ENCODE results near the gene PTPRD. TPM values are rescaled to one million over a fixed set of nuclear protein-coding genes. Genes with fewer than 3 reads are reported as not detected.

The PTPRD gene
- total RNA-seq, 1 donor from 2014 or later: 336 TPM

DNA sequence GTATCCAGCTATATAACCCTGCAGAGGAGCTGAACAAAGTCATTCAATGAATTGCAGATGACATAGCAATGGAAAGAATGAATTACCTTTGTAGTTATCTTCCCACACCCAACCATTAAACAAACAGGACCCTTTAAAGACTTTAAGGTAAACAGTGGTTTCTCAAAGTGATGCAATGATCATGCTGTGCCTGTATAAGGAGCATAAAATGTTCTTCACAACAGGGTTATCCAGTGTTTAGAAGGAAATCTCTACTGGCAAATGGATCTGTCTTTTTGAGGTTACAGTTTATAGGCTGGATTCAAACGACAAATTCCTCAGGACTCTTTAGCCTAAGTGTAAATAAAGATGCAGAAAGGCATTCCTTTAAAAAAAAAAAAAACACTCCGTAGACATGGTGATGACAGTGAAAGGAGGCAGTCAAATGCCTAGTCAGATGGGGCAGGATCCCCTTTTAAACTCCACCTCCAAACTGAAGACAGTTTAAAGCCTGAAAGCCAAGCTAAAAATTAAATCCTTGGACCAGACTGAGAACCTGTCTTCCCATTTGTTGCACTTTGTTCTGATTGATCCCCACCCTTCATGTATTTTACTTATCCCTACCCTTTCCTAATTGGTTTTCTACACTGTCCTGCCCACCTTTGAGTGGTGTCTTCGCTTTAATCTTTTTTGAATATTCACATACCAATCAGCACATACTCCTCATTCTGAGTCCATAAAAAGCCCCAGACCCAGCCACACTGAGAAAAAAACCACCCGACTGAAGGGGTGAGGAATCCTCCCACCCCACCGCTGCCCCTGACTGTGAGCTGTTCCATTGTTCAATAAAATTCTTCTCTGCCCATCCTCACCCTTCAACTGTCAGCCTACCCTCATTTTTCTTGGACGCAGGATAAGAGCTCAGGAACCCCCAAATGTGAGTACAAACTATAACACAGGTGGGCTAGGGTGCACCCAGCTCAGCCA is 2052.0 kb downstream of the PTPRD start:
- no peak for DNase-seq

DNA sequence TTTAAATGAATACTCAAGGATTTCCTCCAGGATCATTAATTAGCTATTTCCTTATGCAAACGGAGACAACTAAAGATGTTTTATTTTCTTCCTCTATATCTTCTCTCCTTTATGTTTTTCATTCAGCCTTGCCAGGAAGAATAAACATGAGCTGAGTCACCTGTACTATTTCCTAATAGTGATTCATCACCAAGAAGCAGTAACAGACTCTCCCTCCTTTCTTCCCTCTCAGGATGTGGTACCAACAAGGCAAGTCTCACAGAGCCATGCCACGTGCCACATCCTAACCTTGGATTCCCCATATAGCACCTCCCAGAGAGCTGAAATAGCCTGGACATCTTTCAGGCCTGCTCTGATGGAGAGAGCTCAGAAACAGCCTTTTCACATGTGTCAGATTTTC is 2054.6 kb downstream of the PTPRD start:
- DNase-seq: no peak

DNA sequence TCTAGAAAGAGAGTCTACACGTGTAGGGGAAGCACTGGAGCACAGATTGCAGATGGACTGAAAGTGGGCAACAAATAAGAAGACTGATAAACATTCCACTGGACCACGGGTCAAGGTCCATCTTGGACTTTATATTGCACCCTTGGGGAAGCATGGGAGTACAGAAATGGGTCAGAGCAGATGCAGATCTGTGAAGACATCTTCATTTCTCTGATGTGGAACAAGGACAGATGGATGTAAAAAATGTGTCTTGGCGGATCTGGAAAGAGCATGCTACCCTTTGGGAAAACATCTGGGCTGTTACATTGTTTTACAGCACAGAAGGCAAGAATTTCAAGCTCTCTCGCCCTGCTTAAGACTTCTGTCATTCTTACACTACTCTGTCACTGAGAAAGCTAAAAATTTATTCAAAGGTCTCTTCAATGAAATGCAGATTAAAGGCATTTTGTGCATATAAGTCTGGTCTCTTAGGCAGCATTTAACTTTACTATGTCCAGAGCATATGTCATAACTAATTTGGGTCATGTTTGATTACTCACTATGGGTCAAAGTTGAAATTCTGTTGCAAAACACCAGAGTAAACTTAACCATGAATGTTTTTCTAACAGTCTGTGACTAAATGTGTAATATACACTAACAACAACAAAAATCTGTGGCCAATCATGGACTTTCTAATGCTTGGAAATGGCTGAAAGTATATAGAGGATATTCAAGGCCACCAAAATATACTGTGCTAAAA is 2056.9 kb downstream of the PTPRD start:
- no peak for DNase-seq

DNA sequence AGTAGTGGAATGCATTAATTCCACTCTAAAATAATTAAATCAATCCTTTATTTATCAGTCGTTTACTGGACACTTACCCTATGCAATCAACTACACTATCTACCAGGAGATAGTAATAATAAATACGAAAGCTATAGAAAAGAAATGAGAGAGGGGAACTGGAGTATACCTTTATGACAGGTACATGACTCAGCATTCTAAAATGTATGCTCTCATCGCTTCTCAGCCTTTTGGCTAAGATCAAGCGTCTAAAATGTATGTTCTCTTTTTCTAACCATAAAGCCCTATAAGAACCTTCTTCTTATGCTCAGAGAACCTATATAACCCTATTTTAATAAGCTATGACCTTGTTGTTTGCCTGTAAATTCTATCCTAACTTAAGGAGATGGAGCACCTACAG is 2059.4 kb downstream of the PTPRD start:
- DNase-seq: no peak

DNA sequence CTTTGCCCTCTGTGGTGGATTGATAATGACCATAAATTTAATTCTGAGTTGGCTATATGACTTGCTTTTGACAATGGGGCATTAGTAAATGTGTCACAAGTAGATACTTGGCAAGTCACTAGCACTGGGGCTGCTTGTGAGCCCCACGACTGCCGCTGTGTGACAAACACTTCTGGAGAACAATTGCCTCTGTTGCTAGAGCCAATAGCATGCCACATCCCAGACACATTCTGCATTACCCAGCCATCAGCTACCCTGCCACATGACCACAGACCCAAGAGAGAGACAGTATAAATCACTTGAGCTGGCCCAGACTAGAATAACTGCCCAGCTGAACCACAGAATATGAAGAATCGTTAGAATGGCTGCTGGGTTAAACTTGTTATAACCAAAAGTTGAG is 2060.1 kb downstream of the PTPRD start:
- DNase-seq: peak; percentile 17

DNA sequence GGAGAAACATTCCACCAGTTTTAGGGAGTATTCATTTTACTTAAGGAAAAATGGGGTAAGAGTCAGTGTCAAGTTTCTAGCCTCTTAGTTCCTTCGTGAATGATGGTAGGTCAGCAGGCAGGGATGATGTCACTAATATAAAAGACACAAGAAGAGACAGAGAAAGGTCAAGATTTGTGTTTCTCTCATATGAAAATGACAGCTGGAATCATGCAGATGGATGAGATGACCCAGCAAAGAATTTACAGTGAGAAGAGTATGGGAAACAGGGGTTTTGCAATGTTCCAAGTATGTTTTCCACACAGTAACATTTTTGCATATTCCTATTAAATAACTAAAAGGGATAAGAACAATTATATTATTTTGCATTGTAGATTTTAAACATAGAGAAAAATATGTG is 2063.6 kb downstream of the PTPRD start:
- DNase-seq: no peak

DNA sequence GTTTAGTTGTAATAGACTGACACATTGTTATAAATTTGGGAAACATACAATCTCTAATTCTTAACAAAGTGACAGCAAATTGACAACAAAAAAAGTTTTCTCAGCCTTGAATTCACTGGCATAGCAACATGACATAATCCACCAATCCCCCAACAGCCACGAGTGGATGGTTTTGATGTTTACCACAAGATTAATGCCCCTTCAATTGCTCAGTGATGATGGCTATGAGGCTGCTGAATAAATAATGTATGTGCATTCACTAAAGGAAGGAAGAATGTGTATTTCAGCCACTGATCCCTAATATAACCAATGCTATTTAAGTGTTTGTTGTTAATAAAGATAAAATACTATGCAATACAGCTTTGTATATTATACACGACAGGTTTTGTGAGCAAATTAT is 2069.6 kb downstream of the PTPRD start:
- no peak for DNase-seq

DNA sequence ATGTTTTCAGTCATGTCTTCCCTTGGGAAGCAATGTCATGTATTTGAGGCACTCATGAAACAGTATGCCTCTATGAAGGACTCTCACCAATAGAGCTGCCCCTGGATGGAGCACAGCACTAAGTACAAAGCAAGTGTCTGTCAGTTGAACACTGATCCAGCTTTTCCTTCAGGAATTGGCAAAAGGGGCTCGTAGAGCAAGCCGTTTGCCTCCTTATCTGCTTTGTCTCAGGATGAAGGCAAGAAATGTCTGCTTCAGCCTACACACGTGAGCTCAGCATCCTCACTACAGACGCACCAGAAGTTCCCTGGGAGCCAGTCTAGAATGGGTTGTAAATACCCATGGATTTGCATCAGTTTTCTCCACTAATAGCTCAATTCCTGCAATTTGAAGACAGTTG is 2070.3 kb downstream of the PTPRD start:
- no peak for DNase-seq

DNA sequence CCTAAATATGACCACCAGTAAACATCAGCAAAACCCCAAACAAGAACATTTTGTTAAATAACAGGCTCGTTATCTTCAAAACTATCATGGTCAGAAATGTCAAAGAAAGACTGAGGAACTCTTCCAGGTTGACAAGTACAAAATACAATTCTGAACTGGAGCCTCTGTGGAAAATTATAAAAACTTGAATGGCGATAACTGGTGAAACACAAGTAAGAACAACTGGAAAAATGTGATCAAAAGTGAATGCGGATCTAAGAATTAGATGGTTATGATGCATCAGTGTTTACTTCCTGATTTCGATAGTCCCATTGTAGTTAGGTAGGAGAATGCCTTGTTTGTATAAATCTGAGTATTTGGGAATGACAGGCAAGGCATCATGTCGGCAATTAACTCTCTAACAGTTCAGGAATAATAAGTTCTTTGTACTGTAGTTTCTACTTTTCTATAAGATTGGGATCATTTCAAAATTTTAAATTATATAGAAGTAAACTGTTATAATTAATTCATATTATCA is 2073.1 kb downstream of the PTPRD start:
- no peak for DNase-seq

DNA sequence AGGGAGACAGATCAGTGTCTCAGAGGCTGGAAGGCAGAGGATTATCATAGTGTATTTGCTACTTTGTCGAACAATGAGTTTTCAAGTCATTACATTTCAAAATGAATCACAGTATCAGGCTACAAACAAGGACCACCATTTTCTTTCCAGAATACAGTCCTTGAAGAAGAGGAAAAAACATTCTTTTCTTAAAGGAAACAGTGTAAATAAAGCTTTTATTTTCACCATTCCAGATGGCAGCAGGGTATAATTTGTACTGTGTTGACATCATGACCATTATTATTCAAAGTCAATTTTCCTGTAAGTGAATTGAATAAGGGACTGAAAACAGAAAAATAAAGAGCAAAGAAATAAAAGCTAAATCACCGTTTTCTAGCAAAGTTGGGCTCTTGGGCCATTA is 2076.0 kb downstream of the PTPRD start:
- DNase-seq: no peak

DNA sequence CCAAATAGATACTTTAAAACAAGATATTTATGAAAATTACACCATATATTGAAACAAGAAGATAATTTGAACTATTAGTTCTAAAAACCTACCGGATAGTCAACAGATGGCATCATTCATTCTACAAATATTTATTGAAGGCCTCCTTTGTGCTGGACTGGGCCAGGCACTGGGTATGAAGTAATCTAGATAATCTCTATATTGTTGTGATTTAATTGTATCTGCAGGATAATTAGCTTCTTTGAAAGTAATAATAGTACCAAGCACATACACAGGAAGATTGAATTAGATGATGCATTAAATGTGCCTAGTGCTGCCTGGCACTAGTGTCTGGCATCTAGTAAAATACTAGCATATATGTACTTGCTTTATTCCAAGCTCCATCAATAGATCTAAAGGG is 2078.0 kb downstream of the PTPRD start:
- no peak for DNase-seq

DNA sequence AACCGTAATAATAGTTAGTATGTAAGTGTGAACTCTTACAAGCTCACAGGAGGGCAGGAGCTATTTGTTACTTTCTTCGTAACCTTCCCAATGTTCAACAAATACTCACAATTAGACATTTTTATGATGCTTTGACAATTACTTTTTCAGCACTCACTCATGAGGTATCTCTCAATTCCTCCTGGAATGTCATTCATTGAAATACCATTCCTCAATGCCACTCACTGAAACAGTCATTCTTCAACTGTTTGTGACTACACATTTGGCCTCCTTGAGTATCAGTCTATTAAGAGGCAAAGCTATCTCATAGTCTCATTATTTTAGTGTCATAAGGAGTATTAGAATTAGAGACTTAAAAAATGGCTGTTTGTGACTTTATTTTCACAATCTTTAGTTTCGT is 2079.1 kb downstream of the PTPRD start:
- no peak for DNase-seq

DNA sequence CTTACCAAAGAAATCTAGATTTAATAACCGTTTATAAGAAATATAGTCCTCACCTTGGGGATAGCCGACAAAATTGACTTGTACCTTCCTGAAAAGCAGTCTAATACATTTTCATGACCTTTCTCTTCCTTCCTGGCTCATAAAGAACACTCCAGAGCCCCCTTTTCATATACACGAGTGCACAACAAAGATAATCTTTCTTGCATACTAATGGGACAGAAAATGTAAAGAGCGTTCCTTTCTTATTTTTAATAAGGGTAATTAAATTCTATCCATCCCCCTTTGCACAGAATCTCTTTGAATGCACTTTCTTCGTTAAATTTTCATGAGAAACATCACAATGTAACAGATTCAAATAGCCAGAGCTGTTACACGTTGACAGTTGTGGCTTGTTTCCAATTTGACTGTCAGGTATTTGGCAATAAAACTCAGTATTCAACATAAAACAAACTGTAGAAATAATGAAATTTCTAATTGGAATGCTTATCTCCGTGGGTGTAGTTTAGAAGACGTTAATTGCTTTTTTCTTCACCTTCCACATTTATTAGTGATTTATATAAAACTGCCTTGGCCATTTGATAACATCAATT is 2080.9 kb downstream of the PTPRD start:
- DNase-seq: no peak

DNA sequence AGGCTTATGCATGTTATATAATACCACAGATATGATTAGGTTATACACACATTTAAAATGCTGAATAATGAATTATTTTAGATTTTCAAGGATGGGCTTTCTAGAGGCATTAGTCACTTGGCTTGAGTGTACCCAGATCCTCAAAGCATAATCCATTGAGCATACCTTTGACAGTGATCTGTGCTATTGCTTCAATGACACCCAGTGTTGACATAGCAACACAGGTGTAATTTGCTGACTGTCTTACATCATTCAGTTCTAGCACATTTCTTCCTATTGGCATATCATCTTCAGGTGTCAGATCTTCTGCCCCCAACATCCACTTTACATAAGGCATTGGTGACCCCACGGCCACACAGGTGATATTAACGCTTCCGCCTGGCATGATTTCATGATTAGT is 2091.7 kb downstream of the PTPRD start:
- no peak for DNase-seq

DNA sequence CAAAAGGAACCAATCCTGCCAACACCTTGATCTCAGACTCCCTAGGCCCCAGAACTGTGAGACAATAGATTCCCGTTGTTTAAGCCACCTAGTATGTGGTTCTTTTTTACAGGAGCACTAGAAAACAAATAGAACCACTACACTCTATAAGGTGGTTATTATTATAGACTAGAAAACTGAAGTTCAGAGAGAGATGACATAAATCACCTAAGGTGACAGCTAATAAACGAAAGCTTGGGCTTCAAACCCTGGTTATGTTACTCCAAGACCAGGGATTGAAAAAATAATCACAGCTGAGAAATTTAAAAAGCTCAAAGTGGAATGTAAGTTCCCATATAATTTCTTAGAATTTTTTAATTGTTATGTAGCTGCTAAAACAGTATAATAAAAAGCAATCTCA is 2097.1 kb downstream of the PTPRD start:
- DNase-seq: no peak

DNA sequence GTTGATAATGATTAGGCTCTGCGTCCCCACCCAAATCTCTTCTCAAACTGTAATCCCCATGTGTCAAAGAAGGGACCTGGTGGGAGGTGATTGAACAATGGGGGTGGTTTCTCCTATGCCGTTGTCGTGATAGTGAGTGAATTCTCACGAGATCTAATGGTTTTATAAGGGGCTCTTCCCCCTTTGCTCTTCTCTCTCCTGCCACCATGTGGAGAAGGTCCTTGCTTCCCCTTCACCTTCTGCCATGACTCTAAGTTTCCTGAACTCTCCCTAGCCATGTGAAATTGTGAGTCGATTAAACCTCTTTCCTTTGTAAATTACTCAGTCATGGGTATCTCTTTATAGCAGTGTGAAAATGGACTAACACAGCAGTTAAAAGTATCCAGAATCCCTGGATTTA is 2098.0 kb downstream of the PTPRD start:
- DNase-seq: no peak

DNA sequence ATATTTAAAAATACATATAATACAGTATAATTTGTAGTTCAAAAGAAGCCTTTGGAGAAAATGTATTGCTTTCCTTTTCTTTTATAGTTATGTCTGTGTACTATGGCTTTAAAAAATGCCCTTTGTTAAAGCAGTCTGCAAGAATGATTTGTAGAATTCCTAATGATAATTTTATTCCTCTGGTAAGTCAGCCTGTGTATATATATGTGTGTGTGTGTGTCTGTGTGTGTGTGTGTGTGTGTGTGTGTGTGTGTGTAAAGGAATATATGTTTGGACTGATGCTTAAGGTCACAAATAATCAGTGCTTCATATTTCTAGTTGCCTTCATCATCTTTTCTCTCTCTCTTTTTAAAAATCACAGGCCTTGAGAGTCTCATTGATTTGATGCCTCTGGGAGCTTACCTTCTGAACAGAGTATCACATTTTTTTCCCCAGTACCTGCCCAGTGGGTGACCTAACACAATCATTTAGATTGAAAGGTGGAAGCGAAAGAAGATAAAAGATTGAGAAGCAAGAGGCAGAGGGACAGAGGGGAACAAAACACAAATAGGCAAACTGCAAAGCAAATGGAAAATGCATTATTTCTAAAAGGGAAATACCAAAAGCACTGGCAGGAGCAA is 2104.0 kb downstream of the PTPRD start:
- DNase-seq: no peak

DNA sequence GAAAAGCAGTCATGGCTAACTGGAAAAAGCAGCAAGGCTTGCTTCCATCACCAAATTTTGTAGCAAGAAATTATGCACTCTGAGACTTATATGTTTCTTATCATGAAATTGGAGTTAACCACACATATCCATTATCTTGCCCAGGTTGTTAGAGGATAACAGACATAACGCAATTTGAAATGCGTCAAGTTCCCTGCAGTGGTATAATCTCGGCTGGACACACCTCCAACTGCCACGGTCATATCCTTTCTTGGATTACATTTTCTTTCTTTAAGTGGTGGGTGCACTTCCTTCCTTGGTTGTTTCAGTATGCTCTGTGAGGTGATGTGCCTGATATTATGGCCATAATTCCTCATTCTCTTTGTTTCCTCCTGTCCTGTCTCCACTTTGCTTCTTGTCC is 2118.2 kb downstream of the PTPRD start:
- no peak for DNase-seq

DNA sequence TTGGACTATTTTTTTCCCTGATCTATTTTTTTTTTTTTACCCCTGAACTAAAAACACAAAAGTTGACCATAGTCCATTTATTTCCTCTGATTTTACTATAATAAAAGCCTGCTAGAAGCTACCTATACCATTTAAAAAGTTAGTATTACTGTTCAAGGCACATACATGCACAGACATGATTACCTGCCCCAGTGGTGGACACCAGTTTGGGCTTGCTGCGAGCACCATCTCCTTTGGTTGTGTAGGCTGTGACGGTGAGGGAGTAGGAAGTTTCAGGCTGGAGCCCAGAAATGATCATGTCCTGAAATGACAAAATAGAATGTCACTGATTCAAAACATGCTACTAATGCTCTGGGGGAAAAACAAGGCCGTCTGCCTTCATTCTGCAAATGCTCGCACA is 2120.1 kb downstream of the PTPRD start:
- no peak for DNase-seq

DNA sequence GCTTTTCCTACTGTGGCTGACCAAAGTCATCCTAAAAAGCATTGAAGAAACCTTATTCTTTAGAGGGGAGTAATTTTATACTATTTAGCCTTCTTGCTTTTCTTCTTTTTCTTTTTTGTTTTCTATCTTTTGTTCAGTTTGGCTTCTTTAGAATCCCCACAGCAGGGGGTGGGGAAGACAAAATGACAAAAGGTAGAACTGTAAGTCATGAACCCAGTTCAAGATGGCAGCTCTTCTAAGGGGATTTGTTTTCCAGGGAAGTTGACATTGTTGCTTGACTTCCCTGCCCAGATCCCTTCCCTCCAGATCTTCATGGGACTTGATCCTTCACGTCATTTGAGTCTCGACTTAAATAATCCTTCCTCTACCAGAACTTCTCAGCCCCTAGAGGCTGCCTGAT is 2120.8 kb downstream of the PTPRD start:
- DNase-seq: no peak

DNA sequence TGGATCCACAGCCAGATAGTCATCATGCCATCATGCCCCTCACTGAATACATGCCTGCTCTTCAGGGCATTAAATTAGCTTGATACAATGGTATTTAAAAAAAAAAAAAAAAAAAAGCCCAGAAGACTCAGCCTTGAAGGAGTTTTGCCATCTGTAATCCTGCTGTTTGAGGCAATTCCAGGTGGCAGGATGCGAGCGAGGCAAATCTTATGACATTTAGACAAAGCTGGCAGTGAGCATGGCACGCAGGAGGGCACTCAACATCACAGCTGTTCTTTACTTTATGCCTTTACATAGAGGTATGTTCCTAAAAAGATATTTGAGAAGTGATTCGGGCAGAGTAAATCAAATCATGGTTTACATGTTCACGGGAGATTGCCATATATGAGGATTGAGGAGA is 2121.2 kb downstream of the PTPRD start:
- no peak for DNase-seq

DNA sequence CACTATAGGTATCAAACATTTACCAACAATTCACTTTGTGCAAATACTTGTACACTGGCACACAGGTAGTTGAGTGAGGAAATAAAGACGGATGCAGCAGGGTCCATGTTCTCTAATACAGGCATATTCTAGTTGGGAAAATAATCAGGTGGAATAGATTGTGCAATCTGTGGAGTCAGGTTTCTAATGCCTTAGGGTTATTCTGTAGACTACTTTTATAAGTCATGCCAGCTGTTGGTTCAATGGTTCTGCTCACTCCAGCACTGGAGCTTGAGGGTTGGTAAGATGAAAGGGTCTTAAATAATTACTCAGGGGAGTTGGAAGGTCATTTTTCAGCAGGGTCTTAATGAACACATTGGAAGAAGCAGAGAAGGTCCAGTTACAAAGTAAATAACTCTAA is 2123.0 kb downstream of the PTPRD start:
- DNase-seq: no peak

DNA sequence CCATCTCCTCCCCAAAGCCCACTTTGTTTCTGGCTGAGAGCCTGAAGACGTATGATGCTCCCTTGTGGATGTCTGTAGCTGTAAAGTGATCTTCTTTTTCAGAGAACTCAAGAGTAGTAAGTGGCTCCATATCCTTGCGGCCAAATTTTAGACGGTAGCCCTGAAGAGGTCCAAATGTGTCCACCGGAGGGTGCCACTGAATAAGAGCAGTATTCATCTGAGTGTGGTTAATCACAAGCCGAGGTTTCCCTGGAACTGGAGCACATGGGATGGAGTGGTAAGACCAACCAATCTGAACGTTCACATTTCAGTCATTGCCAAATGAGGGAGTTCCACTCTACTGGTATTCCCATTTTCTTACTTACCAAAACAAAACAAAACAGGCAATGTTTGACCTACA is 2126.7 kb downstream of the PTPRD start:
- no peak for DNase-seq
